Measurements from ENCODE around the gene SHROOM3. TPM values are rescaled to one million over a fixed set of nuclear protein-coding genes. Genes with fewer than 3 reads are reported as not detected.

The SHROOM3 gene
- total RNA-seq, 1 experiment from 2014 or later = 27.6 TPM

DNA sequence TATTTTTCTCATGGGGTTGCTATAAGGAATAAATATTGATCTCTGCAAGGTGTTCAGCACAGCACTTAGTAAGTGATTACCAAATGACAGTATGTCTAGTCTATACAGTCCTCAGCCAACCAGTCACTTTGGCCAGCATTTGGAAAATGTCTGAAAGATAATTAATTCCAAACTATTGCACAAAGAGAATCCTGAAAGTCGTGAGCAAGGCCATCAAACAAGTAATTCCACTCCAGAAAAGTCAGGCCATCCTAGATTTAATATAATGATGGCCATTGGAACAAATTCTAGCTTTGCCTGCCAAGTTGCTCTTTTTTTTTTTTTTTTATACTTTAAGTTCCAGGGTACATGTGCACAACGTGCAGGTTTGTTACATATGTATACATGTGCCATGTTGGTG, 96.6 kb downstream of the SHROOM3 start:
- H3K4me1 Mint-ChIP-seq = peaks cover 22 to 28% of the 10 kb centered on the region in 2 experiments
- no CpG with 5 or more reads among the region's 2 CpGs for WGBS (ENCODE audit: extremely low coverage, insufficient read length, low lambda C conversion rate)
- no peak overlapping the region for H3K4me3 Mint-ChIP-seq
- H4K8ac ChIP-seq (replicated peaks; ENCODE audit: insufficient read length, low read depth, low read length) = no peak overlapping the region
- H2AFZ ChIP-seq (ENCODE audit: low read length) = no peak overlapping the region
- H3K36me3 Mint-ChIP-seq (ENCODE audit: insufficient read depth in 1 of 3, low read depth in 3 of 3) = no peaks in the 10 kb centered on the region; a peak in 1 of 7 replicates
- no peak overlapping the region for H2BK5ac ChIP-seq (ENCODE audit: insufficient read length, low read length)
- no peak overlapping the region for H2BK120ac ChIP-seq (ENCODE audit: low read depth, low read length, poor library complexity, severe bottlenecking)
- peaks cover 7% of the 10 kb centered on the region; the same call in 1 of the 2 replicates for H3K4me1 ChIP-seq (ENCODE audit: insufficient read depth, low read length)
- no peak overlapping the region for H4K5ac ChIP-seq (ENCODE audit: insufficient read length, low read depth, low read length)
- TF ChIP-seq CTCF (conservative IDR thresholded peaks at IDR 0.05) = no peak
- H3K27ac ChIP-seq (ENCODE audit: insufficient read length, low read depth, low read length) = no peak overlapping the region
- H3K79me2 ChIP-seq (ENCODE audit: insufficient read depth, low read length) = no peaks in the 10 kb centered on the region
- H2AK5ac ChIP-seq (ENCODE audit: insufficient read length, low read length) = no peak overlapping the region
- no peak overlapping the region for H2BK15ac ChIP-seq (ENCODE audit: low read depth, low read length)
- H3K4me2 ChIP-seq (ENCODE audit: insufficient read depth, insufficient read length, low read length) = no peak overlapping the region
- H3K9me3 Mint-ChIP-seq = no peaks in the 10 kb centered on the region
- no peak overlapping the region for H3K9ac ChIP-seq (ENCODE audit: extremely low read depth, insufficient read length, low read length)
- no peak overlapping the region for H3K56ac ChIP-seq (ENCODE audit: insufficient read length, low read depth, low read length)
- H3K23ac ChIP-seq (ENCODE audit: insufficient read length, low read depth, low read length) = no peak overlapping the region
- H2BK20ac ChIP-seq (ENCODE audit: low read depth, low read length, poor library complexity, severe bottlenecking) = no peak overlapping the region
- no peak overlapping the region for H3K14ac ChIP-seq (ENCODE audit: insufficient read depth, low read length)
- H4K91ac ChIP-seq (ENCODE audit: insufficient read length, low read depth, low read length) = no peak overlapping the region
- H4K20me1 ChIP-seq (ENCODE audit: control insufficient read depth, insufficient read depth, insufficient read length) = no peaks in the 10 kb centered on the region
- no peaks in the 10 kb centered on the region for H3K27me3 Mint-ChIP-seq (ENCODE audit: low read depth)
- no peak for DNase-seq
- no peak overlapping the region for H3T11ph ChIP-seq (ENCODE audit: low read length)
- no peaks in the 10 kb centered on the region for H3K27me3 ChIP-seq (ENCODE audit: insufficient read depth, low read length)
- H3K18ac ChIP-seq (ENCODE audit: insufficient read length, low read depth, low read length) = no peak overlapping the region
- H3K79me1 ChIP-seq (ENCODE audit: insufficient read depth, low read depth, low read length, poor library complexity, severe bottlenecking) = no peaks in the 10 kb centered on the region
- H3K9me3 ChIP-seq (ENCODE audit: control insufficient read depth, low read depth, low read length) = no peaks in the 10 kb centered on the region
- no peak overlapping the region for H2BK12ac ChIP-seq (ENCODE audit: insufficient read length, low read depth, low read length)
- H3K27ac Mint-ChIP-seq = no peak overlapping the region
- H3K4ac ChIP-seq (ENCODE audit: low read depth, low read length) = no peak overlapping the region
- H3K23me2 ChIP-seq (ENCODE audit: insufficient read length, low read depth, low read length, poor library complexity, severe bottlenecking) = no peaks in the 10 kb centered on the region
